22Rv1 (cell line): Measurements from ENCODE around the gene SH3BP4.

Source experiments
- ZFX ChIP-seq: fragments of 450-650 bp; IDR thresholded peaks from 2 replicates; pipeline ENCODE4 v1.6.1; 2017; ENCODE audit warnings: antibody characterized with exemption, borderline replicate concordance
- TF ChIP-seq, protein P1 (sequence below): fragments of 450-650 bp; IDR thresholded peaks from 2 replicates; pipeline ENCODE4 v1.5.1; 2017; ENCODE audit warnings: mild to moderate bottlenecking

- TF ChIP-seq, protein P1, sequence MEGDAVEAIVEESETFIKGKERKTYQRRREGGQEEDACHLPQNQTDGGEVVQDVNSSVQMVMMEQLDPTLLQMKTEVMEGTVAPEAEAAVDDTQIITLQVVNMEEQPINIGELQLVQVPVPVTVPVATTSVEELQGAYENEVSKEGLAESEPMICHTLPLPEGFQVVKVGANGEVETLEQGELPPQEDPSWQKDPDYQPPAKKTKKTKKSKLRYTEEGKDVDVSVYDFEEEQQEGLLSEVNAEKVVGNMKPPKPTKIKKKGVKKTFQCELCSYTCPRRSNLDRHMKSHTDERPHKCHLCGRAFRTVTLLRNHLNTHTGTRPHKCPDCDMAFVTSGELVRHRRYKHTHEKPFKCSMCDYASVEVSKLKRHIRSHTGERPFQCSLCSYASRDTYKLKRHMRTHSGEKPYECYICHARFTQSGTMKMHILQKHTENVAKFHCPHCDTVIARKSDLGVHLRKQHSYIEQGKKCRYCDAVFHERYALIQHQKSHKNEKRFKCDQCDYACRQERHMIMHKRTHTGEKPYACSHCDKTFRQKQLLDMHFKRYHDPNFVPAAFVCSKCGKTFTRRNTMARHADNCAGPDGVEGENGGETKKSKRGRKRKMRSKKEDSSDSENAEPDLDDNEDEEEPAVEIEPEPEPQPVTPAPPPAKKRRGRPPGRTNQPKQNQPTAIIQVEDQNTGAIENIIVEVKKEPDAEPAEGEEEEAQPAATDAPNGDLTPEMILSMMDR: no peak
- TF ChIP-seq ZFX: no peak
These were observed 96.7 kb downstream of the SH3BP4 start for GRCh38 chr2:235048549-235048948.
